HG03095 (cell line): Measurements from ENCODE around the gene DDX27.

ENCODE experiments used
- ATAC-seq: cut with Tn5 transposase; IDR thresholded peaks from one replicate; pipeline ENCODE4 v1.9.1; 2021; ENCODE audit warnings: moderate library complexity; ENCODE audit not compliant: unreplicated experiment

The DDX27 gene

GRCh38 chr20:49247169-49247723 is 28.0 kb downstream of the DDX27 start:
- no peak for ATAC-seq

GRCh38 chr20:49247792-49248191 is 28.6 kb downstream of the DDX27 start:
- no peak for ATAC-seq

DNA sequence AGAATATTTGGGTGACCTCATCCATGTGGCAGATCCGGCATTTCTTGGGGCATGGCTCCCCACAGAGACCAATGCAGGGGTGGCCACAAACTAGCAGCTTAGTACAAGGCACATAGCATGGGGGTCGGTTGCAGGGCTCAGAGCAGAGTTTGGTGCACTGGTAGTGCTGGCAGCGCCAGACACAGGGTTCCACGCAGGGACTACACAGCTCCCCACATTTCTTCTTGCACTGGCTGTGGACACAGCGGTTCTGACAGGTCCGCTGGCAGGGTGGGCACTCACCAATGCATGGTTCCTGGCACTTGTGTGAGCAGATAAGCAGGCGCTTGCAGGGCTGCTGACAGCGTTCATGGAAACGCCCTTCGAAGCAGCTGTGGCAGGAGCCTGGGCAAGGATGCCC is 29.1 kb downstream of the DDX27 start:
- no peak for ATAC-seq

DNA sequence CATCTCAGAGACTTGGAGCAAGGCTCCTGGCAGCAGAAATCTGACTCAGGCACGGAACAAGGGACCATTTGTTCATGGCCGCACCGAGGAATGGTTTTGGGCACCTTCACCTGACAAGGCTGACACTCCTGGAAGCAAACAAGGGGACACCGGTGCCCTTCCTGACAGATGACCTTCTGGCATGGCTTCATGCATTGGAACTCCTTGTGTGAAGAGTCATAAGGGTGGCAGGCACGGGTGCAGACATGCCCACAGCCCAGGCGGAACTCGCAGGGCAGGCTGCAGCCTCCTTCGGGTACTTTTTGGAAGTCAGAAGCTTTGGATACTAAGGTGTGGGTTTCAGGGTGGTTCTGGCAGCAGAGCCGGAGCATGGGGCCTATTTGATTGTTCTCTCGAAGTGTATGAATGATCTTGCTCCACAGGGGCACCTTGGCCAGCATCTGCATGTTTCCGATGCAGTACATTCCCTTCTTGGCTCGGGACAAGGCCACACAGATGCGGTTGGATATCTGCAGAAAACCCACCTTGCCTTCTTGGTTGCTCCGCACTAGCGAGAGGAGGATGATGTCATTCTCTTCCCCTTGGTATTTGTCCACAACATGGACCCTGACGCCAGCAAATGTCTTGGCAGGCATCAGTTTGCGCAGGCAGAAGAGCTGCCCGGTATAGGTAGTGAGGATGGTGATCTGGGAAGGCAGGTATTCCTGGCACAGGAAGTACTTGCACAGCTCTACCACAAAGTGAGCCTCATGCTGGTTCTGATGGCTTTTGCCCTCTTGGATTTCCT is 29.9 kb downstream of the DDX27 start:
- ATAC-seq = no peak

- ATAC-seq = no peak
Observed at GRCh38 chr20:49252556-49253350, 33.5 kb downstream of the DDX27 start.

- ATAC-seq = no peak
Observed at GRCh38 chr20:49256261-49256660, 37.0 kb downstream of the DDX27 start.

GRCh38 chr20:49259284-49259683 is 40.1 kb downstream of the DDX27 start:
- no peak for ATAC-seq

- ATAC-seq = no peak
Observed at GRCh38 chr20:49259799-49260198, 40.6 kb downstream of the DDX27 start.

DNA sequence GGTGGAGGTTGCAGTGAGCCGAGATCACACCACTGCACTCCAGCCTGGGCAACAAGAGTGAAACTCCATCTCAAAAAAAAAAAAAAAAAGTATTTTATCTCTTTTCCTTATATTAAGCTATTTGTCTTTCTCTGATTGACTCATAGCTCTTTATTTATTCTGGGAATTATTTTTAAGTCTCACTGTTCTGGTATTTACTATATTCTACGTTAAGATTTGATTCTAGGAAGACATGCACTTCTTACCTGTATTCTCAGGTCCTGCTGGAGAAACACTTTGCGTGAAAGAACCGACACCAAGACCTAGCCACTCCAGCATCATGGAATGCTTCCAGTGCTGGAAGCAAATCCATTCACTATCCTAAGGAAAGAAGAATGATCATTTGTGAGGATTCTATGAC is 41.0 kb downstream of the DDX27 start:
- ATAC-seq = no peak

DNA sequence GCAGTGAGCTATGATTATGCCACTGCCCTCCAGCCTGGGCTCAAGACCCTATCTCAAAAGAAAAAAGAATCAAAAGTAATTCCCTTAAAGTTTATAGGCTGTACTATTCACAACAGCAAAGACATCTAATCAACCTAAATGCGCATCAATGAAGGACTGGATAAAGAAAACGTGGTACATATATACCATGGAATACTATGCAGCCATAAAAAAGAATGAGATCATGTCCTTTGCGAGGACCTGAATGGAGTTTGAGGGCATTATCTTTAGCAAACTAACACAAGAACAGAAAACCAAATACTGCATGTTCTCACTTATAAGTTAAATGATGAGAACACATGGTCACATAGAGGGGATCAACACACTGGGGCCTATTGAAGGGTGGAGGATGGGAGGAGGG is 42.0 kb downstream of the DDX27 start:
- no peak for ATAC-seq

GRCh38 chr20:49262444-49262843 is 43.2 kb downstream of the DDX27 start:
- ATAC-seq = no peak

- no peak for ATAC-seq
Observed at GRCh38 chr20:49267327-49267726, 48.1 kb downstream of the DDX27 start.

- ATAC-seq = no peak
Observed at GRCh38 chr20:49268600-49269365, 49.6 kb downstream of the DDX27 start.

DNA sequence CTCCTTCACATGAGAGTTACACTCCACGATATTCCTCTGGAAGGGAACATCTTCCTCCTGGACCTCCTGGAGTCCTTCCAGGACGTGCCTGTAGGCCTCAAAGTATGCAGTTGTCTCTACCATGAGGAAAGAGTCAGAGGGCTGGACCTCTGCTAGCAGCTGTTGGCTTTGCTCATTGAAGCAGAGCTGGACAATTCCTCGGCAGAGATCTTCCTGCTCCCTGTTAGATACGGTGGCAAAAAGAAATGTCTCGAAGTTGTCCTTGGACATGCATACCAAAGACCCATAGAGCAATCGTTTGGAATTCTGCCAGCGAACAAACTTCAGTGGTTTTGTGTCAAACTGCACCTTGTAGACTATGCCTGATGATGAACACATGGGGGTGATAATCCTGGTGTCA is 51.0 kb downstream of the DDX27 start:
- ATAC-seq = no peak

DNA sequence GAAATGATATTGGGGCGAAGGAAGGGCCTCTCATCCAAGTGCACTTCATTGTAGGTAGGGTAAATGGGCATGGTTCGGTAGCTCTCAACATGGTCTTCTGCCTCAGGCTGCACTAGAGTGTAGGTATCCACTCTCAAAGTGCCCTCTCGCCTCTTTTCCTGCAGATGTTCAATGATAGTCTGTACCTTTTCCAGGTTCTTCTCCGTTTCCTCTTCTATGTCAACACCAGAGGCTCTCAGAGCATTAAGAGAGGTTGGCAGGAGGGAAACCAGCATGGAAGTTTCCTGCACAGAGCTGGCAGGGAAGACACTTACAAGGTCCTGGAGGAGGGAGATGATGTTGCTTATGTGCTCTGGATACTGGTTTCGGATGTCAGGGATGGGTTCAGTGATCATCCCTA is 51.5 kb downstream of the DDX27 start:
- no peak for ATAC-seq

DNA sequence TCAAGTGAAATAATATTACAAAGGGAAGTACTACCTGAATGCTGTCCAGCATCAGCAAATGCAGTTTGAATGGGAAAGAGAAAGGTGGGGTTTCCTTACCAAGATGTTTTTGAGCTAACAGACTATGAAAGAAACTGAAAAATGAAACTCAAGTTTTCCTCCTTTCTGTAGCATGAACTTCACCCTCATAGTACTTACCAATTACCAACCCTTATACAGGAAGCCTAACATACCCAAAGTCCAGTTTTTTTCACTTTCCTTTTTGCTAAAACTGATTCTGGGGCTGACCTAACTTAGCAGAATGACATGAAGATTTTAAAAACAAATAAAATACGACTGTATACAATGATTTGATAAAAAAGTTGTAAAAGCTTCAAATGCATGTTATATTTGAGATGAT is 53.4 kb downstream of the DDX27 start:
- no peak for ATAC-seq

DNA sequence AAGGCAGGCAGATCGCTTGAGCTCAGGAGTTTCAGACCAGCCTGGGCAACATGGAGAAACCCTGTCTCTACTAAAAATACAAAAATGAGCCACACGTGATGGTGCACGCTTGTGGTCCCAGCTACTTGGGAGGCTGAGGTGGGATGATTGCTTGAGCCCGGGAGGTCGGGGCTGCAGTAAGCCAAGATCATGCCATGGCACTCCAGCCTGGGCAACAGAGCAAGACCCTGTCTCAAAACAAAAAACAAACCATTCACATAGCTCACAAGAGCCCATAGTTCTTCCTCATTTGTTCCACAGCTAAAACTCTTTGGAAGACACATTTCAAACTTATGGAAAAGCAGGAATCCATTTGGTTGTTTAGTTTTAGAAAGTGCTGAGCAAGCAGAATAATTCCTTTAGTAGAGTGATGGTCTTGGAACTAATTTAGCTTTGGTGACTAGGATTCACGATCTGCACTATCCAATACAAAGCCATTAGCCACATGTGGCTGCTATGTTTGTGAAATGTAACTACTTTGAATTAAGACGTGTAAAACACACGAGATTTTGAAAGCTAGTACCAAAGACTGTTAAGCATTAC is 54.6 kb downstream of the DDX27 start:
- no peak for ATAC-seq

GRCh38 chr20:49275216-49275615 is 56.0 kb downstream of the DDX27 start:
- ATAC-seq = no peak

GRCh38 chr20:49275636-49276035 is 56.4 kb downstream of the DDX27 start:
- no peak for ATAC-seq

DNA sequence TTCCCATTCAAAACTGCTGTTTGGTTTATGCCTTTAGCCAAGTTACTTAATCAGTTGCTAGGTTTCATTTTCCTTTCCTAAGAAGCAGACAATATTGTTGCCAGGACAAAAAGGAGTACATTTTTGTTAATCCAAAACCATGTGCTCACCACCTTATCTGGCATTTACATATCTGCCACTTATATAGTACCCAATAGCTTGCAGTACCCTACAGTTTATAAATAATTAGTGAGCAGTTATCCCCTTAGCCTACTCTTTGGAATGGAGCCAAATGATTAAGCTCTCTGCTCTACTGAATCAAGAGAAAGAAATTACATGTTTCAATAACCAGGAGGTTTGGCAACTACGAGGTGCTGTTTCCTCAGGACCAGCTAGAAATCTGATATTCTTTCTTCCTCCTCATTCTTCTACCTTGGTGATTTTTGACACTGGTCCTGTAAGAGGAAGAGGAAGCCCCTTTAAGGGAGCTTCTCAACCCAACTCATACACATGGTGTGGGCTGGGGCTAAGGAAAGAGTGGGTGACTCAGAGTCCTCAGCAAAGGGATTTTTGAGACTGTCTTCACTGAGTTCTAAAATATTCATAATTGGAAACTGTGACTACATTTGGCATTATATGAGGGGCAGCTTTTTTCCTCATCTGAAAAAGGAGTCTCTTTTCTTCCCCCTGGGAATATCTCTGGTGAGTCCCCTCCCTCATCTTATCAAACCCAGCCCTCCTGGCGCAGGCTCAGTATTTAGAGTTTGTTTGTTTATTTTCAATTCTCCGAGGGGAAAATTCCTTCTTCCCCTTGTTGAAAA is 57.1 kb downstream of the DDX27 start:
- ATAC-seq = no peak
